Measurements from ENCODE around the gene GSTA2. TPM values are rescaled to one million over a fixed set of nuclear protein-coding genes. Genes with fewer than 3 reads are reported as not detected.

GSTA2 gene
- total RNA-seq, 2 experiments from 2014 or later: not detected

GRCh38 chr6:52704060-52704459 is 59.2 kb downstream of the GSTA2 start:
- Mint-ChIP-seq H3K9me3 (ENCODE audit: low read depth) (no peaks in the 10 kb centered on the region), H3K27me3 (peaks cover 28% of the 10 kb centered on the region), H3K4me3 (no peak overlapping the region), H3K36me3 (no peaks in the 10 kb centered on the region), H3K27ac (no peak overlapping the region), H3K4me1 (no peaks in the 10 kb centered on the region)
- CTCF ChIA-PET: no interaction called here
- ATAC-seq (no peak), DNase-seq (no peak)

Other genes with a start within 250 kb of the GSTA2 start
- 1 to 10 TPM; 1.7 to 2.8 TPM for gene TRAM2, start 186.4 kb downstream of the GSTA2 start, total RNA-seq
- gene TMEM14A, start 92.4 kb downstream of the GSTA2 start, total RNA-seq: 10 to 100 TPM; 23.2 to 25.8 TPM
- not detected for gene GSTA1, start 40.3 kb upstream of the GSTA2 start, total RNA-seq
- gene GSTA5, start 77.3 kb upstream of the GSTA2 start, total RNA-seq: not detected
- not detected for gene GSTA3, start 146.2 kb upstream of the GSTA2 start, total RNA-seq
- 1 to 10 TPM; 2.9 to 5.8 TPM for gene GSTA4, start 231.8 kb upstream of the GSTA2 start, total RNA-seq

Data from activated CD8-positive, alpha-beta memory T cell treated with anti-CD3 and anti-CD28 coated beads, Interleukin-2, amount 10 ng/mL, durations not matched to agents 7 days and 5 days (primary cell).